HL-60 (cell line): ENCODE results near the gene NHSL1.

Experiments used
- CTCF ChIP-seq: IDR thresholded peaks from one replicate; pipeline ENCODE4 v1.5.1; 2011; ENCODE audit warnings: low read length, control low read depth, inconsistent platforms; ENCODE audit not compliant: insufficient read depth
- GABPA ChIP-seq: IDR thresholded peaks from 2 replicates; pipeline ENCODE4 v1.6.1; 2012; ENCODE audit warnings: low read depth
- POLR2AphosphoS5 ChIP-seq: IDR thresholded peaks from 2 replicates; pipeline ENCODE4 v1.6.1; 2012; ENCODE audit warnings: low read depth
- REST ChIP-seq: IDR thresholded peaks from 2 replicates; pipeline ENCODE4 v1.6.1; 2012; ENCODE audit warnings: low read depth; ENCODE audit not compliant: insufficient replicate concordance
- SPI1 ChIP-seq: IDR thresholded peaks from 2 replicates; pipeline ENCODE4 v1.6.1; 2012; ENCODE audit warnings: low read depth, mild to moderate bottlenecking, borderline replicate concordance

GRCh38 chr6:138372711-138373463, 126.4 kb downstream of the NHSL1 start:
- no peak for TF ChIP-seq POLR2AphosphoS5
- TF ChIP-seq CTCF = no peak
- no peak for TF ChIP-seq GABPA
- no peak for TF ChIP-seq REST
- no peak for TF ChIP-seq SPI1
